KBM-7 (cell line): ENCODE measurements around the gene UBE2U.
"Not testable (repeated sequence)": the region's sequence is repeated elsewhere in the genome, so short reads cannot be mapped to it uniquely, and the experiment has no call there.

Experiments used
- DNase-seq: peaks from one replicate; pipeline ENCODE4 v3.0.0-alpha.2; 2015
- in situ Hi-C: fragments of 300-500 bp; cut with MboI; formaldehyde crosslinking; loops from 2 replicates; pipeline ENCODE4 v1.14.3; 2020; ENCODE audit warnings: low sequenced_read_pairs, low pct_unique_long_range_greater_than_20kb, mixed read lengths

Gene UBE2U

GRCh38 chr1:64186898-64187280 is 16.5 kb upstream of the UBE2U start:
- in situ Hi-C loops: no loop called here
- DNase-seq: no peak

- DNase-seq: no peak
- in situ Hi-C loops: no loop called here
Measured at GRCh38 chr1:64187646-64188045, 15.8 kb upstream of the UBE2U start.

- DNase-seq: no peak
- in situ Hi-C loops: no loop called here
Measured at GRCh38 chr1:64192290-64192689, 11.1 kb upstream of the UBE2U start.

GRCh38 chr1:64194168-64195080 is 9.0 kb upstream of the UBE2U start:
- DNase-seq: peak; percentile 42
- in situ Hi-C loops: no loop called here

GRCh38 chr1:64195081-64195395 is 8.4 kb upstream of the UBE2U start:
- in situ Hi-C loops: no loop called here
- no peak for DNase-seq

- DNase-seq: no peak
- in situ Hi-C loops: no loop called here
Measured at GRCh38 chr1:64196074-64196870, 7.2 kb upstream of the UBE2U start.

GRCh38 chr1:64197076-64197475 is 6.3 kb upstream of the UBE2U start:
- DNase-seq: no peak
- in situ Hi-C loops: no loop called here

GRCh38 chr1:64199154-64199553 is 4.3 kb upstream of the UBE2U start:
- in situ Hi-C loops: no loop called here
- no peak for DNase-seq

GRCh38 chr1:64200064-64200463 is 3.4 kb upstream of the UBE2U start:
- DNase-seq: no peak
- in situ Hi-C loops: no loop called here

GRCh38 chr1:64209221-64209620 is 5.8 kb downstream of the UBE2U start:
- in situ Hi-C loops: no loop called here
- no peak for DNase-seq

- in situ Hi-C loops: no loop called here
- DNase-seq: no peak
Measured at GRCh38 chr1:64212031-64212430, 8.6 kb downstream of the UBE2U start.

GRCh38 chr1:64215576-64215975 is 12.2 kb downstream of the UBE2U start:
- DNase-seq: no peak
- in situ Hi-C loops: no loop called here

GRCh38 chr1:64220241-64220640 is 16.8 kb downstream of the UBE2U start:
- in situ Hi-C loops: no loop called here
- no peak for DNase-seq

- in situ Hi-C loops: no loop called here
Measured at GRCh38 chr1:64223329-64224151, 20.1 kb downstream of the UBE2U start.

GRCh38 chr1:64224236-64224635 is 20.8 kb downstream of the UBE2U start:
- DNase-seq, in situ Hi-C loops: not testable (repeated sequence)

More at GRCh38 chr1:64223329-64224151, 20.1 kb downstream of the UBE2U start:
- DNase-seq: no peak

- in situ Hi-C loops: no loop called here
- no peak for DNase-seq
Measured at GRCh38 chr1:64228167-64228957, 24.9 kb downstream of the UBE2U start.

GRCh38 chr1:64229307-64229706 is 25.9 kb downstream of the UBE2U start:
- no peak for DNase-seq
- in situ Hi-C loops: no loop called here

- no peak for DNase-seq
- in situ Hi-C loops: no loop called here
Measured at GRCh38 chr1:64231153-64231552, 27.7 kb downstream of the UBE2U start.

- in situ Hi-C loops: no loop called here
- no peak for DNase-seq
Measured at GRCh38 chr1:64231654-64232053, 28.2 kb downstream of the UBE2U start.
